Activated CD4-positive, alpha-beta T cell treated with anti-CD3 and anti-CD28 coated beads for 4 hours (primary cell): ENCODE results near the gene OR5K3.

Experiments
- DNase-seq, 2 donors: peaks; one replicate each; pipeline ENCODE4 v3.0.0-alpha.2; 2020

Gene OR5K3

DNA sequence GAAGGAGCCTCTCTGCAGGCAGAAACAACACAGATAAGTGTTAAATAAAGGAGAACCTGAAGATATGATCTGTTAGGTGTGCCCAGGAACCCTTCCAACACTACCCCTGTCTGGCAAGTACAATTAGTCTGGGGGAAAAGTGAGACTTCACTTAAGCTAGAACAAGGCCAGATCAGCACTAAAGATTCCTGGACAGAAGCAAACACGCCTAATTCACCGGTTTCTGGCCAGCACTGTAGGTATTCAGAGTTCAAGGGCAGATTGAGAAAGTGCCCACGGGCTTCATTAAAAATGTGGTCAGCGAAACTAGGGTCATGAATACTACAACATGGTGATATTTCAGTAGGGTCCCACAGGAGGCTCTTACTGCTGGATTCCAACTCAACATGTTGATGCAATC, 43.9 kb downstream of the OR5K3 start:
- DNase-seq, result no peak

DNA sequence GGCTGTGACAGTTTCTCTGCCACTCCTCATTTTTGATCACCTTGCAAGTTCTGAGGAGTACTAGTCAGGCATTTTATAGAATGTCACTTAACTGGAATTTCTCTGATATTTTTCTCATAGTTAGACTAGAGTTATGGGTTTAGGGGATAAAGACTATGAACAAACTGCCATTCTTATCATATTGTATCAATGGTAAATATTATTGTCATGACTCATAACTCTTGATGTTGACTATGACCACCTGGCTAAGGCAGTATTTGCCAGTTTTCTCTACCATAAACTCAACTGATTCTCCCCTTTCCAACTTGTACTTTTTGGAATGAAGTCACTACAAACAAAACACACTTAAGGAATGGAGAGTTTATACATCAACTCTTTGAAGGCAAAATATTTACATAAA, 49.8 kb downstream of the OR5K3 start:
- no peak for DNase-seq
